Peyer's patch (tissue), 4 donors: ENCODE results near the gene RHBDF2.

ENCODE experiments used
- POLR2A ChIP-seq, 2 donors: fragments of 450-650 bp; IDR thresholded peaks; one replicate each; pipeline ENCODE4 v1.5.1; 2017; ENCODE audit warnings: antibody characterized with exemption in 2 of 2, mild to moderate bottlenecking in 2 of 2, moderate library complexity in 2 of 2
- TF ChIP-seq, protein P1 (sequence below), 6 experiments: fragments of 450-650 bp in 4 of 6; fragments of 200-600 bp in 2 of 6; sonication (generic) in 1 of 6; IDR thresholded peaks; one replicate each; pipeline ENCODE4 v1.5.1; 2017 to 2019; ENCODE audit warnings: antibody characterized with exemption in 6 of 6, mild to moderate bottlenecking in 3 of 6, moderate library complexity in 1 of 6

DNA sequence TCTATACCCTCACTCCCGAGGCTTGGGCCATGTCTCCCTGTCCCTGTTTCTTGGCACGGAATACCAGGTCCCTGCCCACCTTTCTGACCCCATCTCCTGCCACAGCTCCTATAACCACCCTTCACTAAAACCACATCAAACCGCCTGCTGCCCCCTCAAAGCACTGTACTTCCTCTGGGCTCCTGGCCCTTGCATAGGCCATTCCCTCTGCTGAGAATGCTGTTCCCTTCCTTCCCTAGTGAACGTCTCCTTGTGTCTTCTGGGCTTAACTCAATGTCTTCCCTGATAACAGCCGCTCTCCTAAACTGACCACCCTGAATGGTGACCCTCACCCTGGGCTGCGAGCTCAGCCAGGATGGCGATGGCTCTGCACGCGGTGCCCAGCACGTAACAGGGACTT is 23.1 kb downstream of the RHBDF2 start:
- TF ChIP-seq, protein P1, sequence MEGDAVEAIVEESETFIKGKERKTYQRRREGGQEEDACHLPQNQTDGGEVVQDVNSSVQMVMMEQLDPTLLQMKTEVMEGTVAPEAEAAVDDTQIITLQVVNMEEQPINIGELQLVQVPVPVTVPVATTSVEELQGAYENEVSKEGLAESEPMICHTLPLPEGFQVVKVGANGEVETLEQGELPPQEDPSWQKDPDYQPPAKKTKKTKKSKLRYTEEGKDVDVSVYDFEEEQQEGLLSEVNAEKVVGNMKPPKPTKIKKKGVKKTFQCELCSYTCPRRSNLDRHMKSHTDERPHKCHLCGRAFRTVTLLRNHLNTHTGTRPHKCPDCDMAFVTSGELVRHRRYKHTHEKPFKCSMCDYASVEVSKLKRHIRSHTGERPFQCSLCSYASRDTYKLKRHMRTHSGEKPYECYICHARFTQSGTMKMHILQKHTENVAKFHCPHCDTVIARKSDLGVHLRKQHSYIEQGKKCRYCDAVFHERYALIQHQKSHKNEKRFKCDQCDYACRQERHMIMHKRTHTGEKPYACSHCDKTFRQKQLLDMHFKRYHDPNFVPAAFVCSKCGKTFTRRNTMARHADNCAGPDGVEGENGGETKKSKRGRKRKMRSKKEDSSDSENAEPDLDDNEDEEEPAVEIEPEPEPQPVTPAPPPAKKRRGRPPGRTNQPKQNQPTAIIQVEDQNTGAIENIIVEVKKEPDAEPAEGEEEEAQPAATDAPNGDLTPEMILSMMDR (IDR thresholded peaks at IDR 0.05): no peak
- no peak for TF ChIP-seq POLR2A (IDR thresholded peaks at IDR 0.05)
